Caco-2 (cell line): Measurements from ENCODE around the gene IGSF21. TPM values are rescaled to one million over a fixed set of nuclear protein-coding genes. Genes with fewer than 3 reads are reported as not detected.

ENCODE experiments used
- BruUV-seq: library from RNA; stranded (reverse); fragments of 400-500 nt; replicated peaks from 2 replicates; lab custom pipeline; 2021; lab: Mats Ljungman, UMichigan
- CTCF ChIA-PET: fragments of 300-600 bp; sonication (Branson Sonifier 250); formaldehyde crosslinking; loops from one replicate; lab custom pipeline; 2022; ENCODE audit warnings: antibody characterized with exemption; lab: Charles Lee
- POLR2A ChIA-PET: fragments of 300-600 bp; sonication (Branson Sonifier 250); formaldehyde crosslinking; loops from one replicate; lab custom pipeline; 2022; ENCODE audit warnings: antibody characterized with exemption; lab: Charles Lee
- DNase-seq, 2 experiments: peaks; one replicate each; pipeline versions ENCODE4 v3.0.0 to v3.0.0-alpha.2; 2020 to 2022
- H3K27me3 ChIP-seq: replicated peaks from 2 replicates; pipeline ENCODE4 v1.6.0; 2011; ENCODE audit warnings: low read length; ENCODE audit not compliant: control insufficient read depth, insufficient read depth
- H3K36me3 ChIP-seq: 2 replicates; pipeline ENCODE4 v1.5.1; 2011; ENCODE audit warnings: low read length; ENCODE audit not compliant: control insufficient read depth, insufficient read depth
- H3K4me1 ChIP-seq: fragments of 250-450 bp; sonication (Bioruptor Pico); 2 replicates; pipeline ENCODE4 v1.5.1; 2020; ENCODE audit warnings: mild to moderate bottlenecking
- H3K4me3 ChIP-seq: 2 replicates; pipeline ENCODE4 v1.5.1; 2011; ENCODE audit warnings: low read depth, mild to moderate bottlenecking, control low read depth, low read length
- H3K9me3 ChIP-seq: fragments of 250-450 bp; sonication (Bioruptor Pico); 2 replicates; pipeline ENCODE4 v1.5.1; 2020; ENCODE audit warnings: mild to moderate bottlenecking, moderate library complexity
- H3K27ac Mint-ChIP-seq: one replicate; pipeline ENCODE4 v1.8.0; 2022; ENCODE audit warnings: mixed read lengths; ENCODE audit not compliant: unreplicated experiment
- H3K27me3 Mint-ChIP-seq: one replicate; pipeline ENCODE4 v1.8.0; 2022; ENCODE audit warnings: mixed read lengths; ENCODE audit not compliant: insufficient read depth, unreplicated experiment
- H3K36me3 Mint-ChIP-seq: one replicate; pipeline ENCODE4 v1.8.0; 2022; ENCODE audit warnings: mild to moderate bottlenecking, mixed read lengths; ENCODE audit not compliant: insufficient read depth, unreplicated experiment
- H3K4me1 Mint-ChIP-seq: one replicate; pipeline ENCODE4 v1.8.0; 2022; ENCODE audit warnings: low read depth, mixed read lengths; ENCODE audit not compliant: unreplicated experiment
- H3K4me3 Mint-ChIP-seq: one replicate; pipeline ENCODE4 v1.8.0; 2022; ENCODE audit warnings: mild to moderate bottlenecking, moderate library complexity, mixed read lengths; ENCODE audit not compliant: unreplicated experiment
- H3K9me3 Mint-ChIP-seq: one replicate; pipeline ENCODE4 v1.8.0; 2022; ENCODE audit warnings: mixed read lengths; ENCODE audit not compliant: unreplicated experiment
- CTCF ChIP-seq, 2 experiments: fragments of 200-600 bp in 1 of 2; IDR thresholded peaks; 1 replicate in 1 of 2; 2 replicates in 1 of 2; pipeline versions ENCODE4 v1.5.1 to v1.8.0; 2011 to 2022; ENCODE audit warnings: antibody characterized with exemption in 1 of 2, control low read depth in 1 of 2, inconsistent platforms in 1 of 2, low read depth in 1 of 2, low read length in 1 of 2, mild to moderate bottlenecking in 1 of 2, moderate library complexity in 1 of 2; ENCODE audit not compliant: insufficient read depth in 1 of 2, severe bottlenecking in 1 of 2, unreplicated experiment in 1 of 2
- intact Hi-C: fragments of 100-400 bp; cut with micrococcal nuclease; formaldehyde crosslinking; loops from one replicate; pipeline ENCODE4 v1.10.0; 2022; ENCODE audit not compliant: unreplicated experiment
- total RNA-seq: library from RNA; stranded (reverse); gene quantifications from 2 replicates; pipeline ENCODE4 v1.2.3, GENCODE V29; 2022

IGSF21 gene
- total RNA-seq, 1 experiment from 2014 or later = not detected

- H3K4me1 Mint-ChIP-seq = no peaks in the 10 kb centered on the region
Measured at GRCh38 chr1:18110968-18111367, 3.4 kb downstream of the IGSF21 start.

GRCh38 chr1:18111605-18112297 lies 4.2 kb downstream of the IGSF21 start:
- ChIA-PET CTCF (no interaction called here), POLR2A (no interaction called here)
- Histone ChIP-seq H3K27me3 (no peaks in the 10 kb centered on the region; the same call in 1 of the 2 replicates), H3K36me3 (no peaks in the 10 kb centered on the region), H3K4me3 (no peak overlapping the region), H3K9me3 (no peaks in the 10 kb centered on the region), H3K4me1 (no peaks in the 10 kb centered on the region)
- no peak for DNase-seq
- no peaks in the 10 kb centered on the region for H3K4me1 Mint-ChIP-seq
- no TSS peak for BruUV-seq
- no peak overlapping the region for H3K4me3 Mint-ChIP-seq
- no peak overlapping the region for H3K27ac Mint-ChIP-seq
- no peak for TF ChIP-seq CTCF (IDR thresholded peaks at IDR 0.05; ENCODE audit: insufficient read depth in 1 of 2, low read depth in 1 of 2, low read length in 1 of 2, severe bottlenecking in 1 of 2, unreplicated experiment in 1 of 2)
- intact Hi-C loops = no loop called here
- no peaks in the 10 kb centered on the region for H3K9me3 Mint-ChIP-seq
- H3K36me3 Mint-ChIP-seq = no peaks in the 10 kb centered on the region
- H3K27me3 Mint-ChIP-seq = peaks cover 27% of the 10 kb centered on the region

More at GRCh38 chr1:18110968-18111367, 3.4 kb downstream of the IGSF21 start:
- no peak for TF ChIP-seq CTCF (IDR thresholded peaks at IDR 0.05; ENCODE audit: insufficient read depth in 1 of 2, low read depth in 1 of 2, low read length in 1 of 2, severe bottlenecking in 1 of 2, unreplicated experiment in 1 of 2)
- no peak overlapping the region for H3K27ac Mint-ChIP-seq
- ChIA-PET CTCF (no interaction called here), POLR2A (no interaction called here)
- Histone ChIP-seq H3K36me3 (no peaks in the 10 kb centered on the region), H3K4me3 (no peak overlapping the region), H3K27me3 (no peaks in the 10 kb centered on the region; the same call in 1 of the 2 replicates), H3K9me3 (no peaks in the 10 kb centered on the region), H3K4me1 (no peaks in the 10 kb centered on the region)
- H3K9me3 Mint-ChIP-seq = no peaks in the 10 kb centered on the region
- no TSS peak for BruUV-seq
- H3K4me3 Mint-ChIP-seq = no peak overlapping the region
- intact Hi-C loops = no loop called here
- H3K36me3 Mint-ChIP-seq = no peaks in the 10 kb centered on the region
- no peak for DNase-seq
- H3K27me3 Mint-ChIP-seq = peaks cover 23% of the 10 kb centered on the region

- no TSS peak for BruUV-seq
- Histone ChIP-seq H3K27me3 (no peaks in the 10 kb centered on the region), H3K36me3 (no peaks in the 10 kb centered on the region), H3K4me3 (no peak overlapping the region), H3K9me3 (no peaks in the 10 kb centered on the region), H3K4me1 (no peaks in the 10 kb centered on the region)
- POLR2A ChIA-PET = no interaction called here
- intact Hi-C loops = no loop called here
- no peak for TF ChIP-seq CTCF (IDR thresholded peaks at IDR 0.05; ENCODE audit: insufficient read depth in 1 of 2, low read depth in 1 of 2, low read length in 1 of 2, severe bottlenecking in 1 of 2, unreplicated experiment in 1 of 2)
- Mint-ChIP-seq H3K36me3 (no peaks in the 10 kb centered on the region), H3K4me1 (no peaks in the 10 kb centered on the region), H3K4me3 (no peak overlapping the region), H3K27ac (no peak overlapping the region), H3K9me3 (no peaks in the 10 kb centered on the region), H3K27me3 (peaks cover 22% of the 10 kb centered on the region)
- CTCF ChIA-PET = no interaction called here
- DNase-seq = no peak
Measured at GRCh38 chr1:18112611-18113010, 5.0 kb downstream of the IGSF21 start.
